GM12872 (cell line): ENCODE results near the gene C9orf72.

ENCODE experiments used
- TF ChIP-seq, protein P1 (sequence below): IDR thresholded peaks from 3 replicates; pipeline ENCODE4 v1.5.1; 2011; ENCODE audit warnings: low read depth, mild to moderate bottlenecking, low read length, moderate library complexity; ENCODE audit not compliant: insufficient read depth

Gene C9orf72

DNA sequence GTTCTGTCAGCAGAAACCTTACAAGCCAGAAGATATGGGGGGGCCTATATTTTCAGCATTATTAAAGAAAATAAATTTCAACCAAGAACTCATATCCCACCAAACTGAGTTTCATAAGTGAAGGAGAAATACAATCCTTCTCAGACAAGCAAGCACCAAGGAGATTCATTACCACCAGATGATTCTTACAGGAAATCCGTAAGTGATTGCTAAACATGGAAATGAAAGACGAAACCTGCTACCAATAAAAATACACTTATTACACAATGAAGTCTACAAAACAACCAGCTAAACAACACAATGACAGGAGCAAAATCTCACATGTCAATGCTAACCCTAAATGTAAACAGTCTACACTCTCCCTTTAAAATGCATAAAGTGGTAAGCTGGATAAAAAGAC, 17.8 kb upstream of the C9orf72 start:
- TF ChIP-seq, protein P1, sequence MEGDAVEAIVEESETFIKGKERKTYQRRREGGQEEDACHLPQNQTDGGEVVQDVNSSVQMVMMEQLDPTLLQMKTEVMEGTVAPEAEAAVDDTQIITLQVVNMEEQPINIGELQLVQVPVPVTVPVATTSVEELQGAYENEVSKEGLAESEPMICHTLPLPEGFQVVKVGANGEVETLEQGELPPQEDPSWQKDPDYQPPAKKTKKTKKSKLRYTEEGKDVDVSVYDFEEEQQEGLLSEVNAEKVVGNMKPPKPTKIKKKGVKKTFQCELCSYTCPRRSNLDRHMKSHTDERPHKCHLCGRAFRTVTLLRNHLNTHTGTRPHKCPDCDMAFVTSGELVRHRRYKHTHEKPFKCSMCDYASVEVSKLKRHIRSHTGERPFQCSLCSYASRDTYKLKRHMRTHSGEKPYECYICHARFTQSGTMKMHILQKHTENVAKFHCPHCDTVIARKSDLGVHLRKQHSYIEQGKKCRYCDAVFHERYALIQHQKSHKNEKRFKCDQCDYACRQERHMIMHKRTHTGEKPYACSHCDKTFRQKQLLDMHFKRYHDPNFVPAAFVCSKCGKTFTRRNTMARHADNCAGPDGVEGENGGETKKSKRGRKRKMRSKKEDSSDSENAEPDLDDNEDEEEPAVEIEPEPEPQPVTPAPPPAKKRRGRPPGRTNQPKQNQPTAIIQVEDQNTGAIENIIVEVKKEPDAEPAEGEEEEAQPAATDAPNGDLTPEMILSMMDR, result no peak

DNA sequence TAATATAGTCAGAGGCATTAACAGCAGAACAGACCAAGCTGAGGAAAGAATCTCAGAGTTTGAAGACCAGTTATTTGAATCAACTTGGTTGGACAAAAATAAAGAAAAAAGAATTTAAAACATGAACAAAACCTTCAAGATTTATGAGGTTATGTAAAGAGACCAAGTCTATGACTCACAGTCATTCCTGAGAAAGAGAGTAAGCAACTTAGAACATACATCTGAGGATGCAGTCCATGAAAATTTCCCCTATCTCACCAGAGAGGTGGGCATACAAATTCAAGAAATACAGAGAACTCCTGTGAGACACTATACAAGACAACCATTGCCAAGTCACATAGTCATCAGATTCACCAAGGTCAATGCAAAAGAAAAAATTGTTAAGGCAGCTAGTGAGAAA, 17.4 kb upstream of the C9orf72 start:
- TF ChIP-seq, protein P1, result no peak

DNA sequence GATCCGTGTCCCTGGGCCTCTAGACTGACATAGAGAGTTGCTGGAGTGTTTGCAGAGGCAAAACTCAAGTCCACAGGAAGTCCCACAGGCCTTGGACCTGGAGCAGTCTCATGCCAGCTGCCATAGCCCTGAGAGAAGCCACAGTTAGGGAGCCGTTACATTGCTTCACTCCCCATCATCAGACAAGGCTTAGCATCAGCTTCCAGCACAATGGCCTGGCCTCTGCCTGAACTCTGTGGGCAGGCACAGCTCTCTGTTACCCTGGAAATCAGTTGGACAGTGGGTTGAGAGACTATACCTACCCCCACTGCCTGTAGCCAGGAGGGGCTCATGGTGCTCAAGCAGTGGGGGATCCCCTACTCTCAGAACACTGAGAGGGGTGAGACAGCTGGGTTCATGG, 16.2 kb upstream of the C9orf72 start:
- TF ChIP-seq, protein P1, result no peak

DNA sequence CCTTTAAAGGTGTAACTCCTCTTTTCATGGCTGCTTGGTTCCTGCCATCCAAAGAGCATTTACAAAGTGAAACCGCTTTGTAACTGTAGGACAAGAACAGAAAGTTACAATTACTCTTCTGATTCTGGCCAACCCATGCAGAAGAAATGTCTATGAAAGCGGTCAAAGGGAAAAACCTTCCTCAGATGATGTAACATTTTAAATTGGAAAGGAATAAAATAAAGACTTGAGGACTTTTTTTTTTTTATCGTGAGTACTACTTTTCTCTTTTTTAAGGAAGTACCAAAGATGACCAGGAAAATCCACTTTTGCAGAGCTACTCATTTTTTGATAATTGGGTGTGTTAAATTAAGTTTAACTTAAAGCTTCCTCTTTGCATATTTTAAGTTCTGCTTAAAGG, 13.0 kb upstream of the C9orf72 start:
- TF ChIP-seq, protein P1, result no peak

DNA sequence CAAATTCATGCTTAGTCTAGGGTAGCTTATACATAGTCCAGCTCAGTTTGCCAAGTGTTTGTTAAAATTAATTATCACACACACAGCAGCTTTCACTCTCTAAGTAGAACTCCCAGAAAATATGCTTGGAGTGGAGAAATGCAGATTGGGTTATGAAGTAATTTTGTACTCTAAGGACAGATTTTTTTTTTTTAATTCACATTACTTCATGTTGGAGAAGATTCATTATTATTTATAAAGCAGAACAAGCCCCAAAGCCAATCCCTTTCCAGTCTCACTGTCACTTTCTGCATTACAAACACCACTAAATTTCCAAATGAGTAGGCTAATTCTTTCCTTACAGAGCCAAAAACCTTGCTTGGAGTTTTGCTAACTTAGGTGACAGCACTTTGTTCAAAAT, 11.7 kb upstream of the C9orf72 start:
- TF ChIP-seq, protein P1, result no peak

DNA sequence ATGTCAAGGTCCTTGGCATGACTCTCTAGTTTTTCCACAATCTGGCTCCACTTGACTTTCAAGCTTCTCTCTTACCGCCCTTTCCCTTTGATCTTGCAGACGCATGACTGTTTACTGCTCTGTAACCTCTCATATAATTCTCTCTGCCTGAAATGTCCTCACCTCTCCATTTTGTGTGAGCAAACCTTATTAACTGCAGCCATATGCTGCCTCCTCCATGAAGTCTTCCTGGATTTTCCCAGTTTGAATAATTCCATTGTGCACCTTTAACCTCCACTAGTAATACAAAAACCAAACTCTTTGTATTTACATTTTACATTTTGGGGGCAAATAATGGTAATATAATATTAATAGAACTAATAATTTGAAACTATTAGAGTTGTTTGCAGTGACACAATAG, 9.5 kb upstream of the C9orf72 start:
- TF ChIP-seq, protein P1, result no peak

DNA sequence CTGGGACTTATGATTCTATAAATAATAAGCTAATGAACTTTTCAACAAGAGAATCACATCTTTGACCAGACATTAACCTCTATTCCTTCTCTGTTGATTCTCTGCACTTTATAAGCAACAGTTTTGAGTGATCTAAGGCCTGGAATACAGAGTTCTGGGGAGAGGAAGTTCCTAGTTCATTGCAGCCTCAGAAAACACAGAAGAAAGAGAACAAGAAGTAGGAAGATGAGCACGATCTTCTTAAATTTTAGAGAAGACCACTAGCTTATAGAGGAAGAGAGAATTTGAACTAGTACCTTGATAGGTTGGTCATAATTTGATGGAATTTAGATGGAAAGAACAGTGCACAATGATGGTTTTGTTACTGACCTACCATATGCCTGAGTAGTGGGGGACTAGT, 8.5 kb upstream of the C9orf72 start:
- TF ChIP-seq, protein P1, result no peak
